Stimulated activated CD8-positive, alpha-beta memory T cell treated with anti-CD3 and anti-CD28 coated beads, Interleukin-15, amount 100 ng/mL, for 1 hour (primary cell): Measurements from ENCODE around the gene ABCA1.

Experiments used
- DNase-seq: peaks from one replicate; pipeline ENCODE4 v3.0.0-alpha.2; 2020; ENCODE audit warnings: low read depth

Gene ABCA1

DNA sequence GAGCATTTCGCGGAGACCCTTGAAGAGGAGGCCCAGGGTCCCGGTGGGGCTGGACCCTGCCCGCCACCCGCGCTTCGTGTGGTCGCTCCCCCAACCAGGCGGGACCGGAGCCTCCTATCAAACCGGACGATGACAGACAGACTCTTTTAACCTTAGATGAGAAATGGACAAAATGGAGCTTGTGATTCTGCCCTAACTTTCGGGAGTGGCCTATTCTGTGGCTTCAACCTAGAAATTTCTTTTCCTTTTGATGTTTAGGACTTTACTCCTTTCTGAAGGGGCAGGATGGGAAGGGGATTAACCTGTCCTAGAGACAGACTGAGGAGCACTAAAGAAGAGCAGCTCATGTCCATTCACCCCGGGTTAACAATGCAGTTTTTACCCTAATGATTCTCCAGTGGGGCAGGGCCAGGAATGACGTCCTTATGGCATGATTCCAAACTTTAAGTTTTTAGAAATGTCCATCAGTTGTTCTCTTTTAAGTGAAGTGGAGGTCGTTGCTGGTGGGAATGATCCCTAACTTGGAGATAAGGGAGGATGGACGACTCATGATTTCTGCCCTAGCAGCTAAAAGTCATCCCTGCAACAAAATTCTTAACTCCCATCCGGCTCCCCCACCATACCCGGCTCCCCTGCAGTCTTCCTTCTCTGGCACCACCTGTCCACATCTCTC, 179.5 kb downstream of the ABCA1 start:
- no peak for DNase-seq

GRCh38 chr9:104747565-104748358, 180.2 kb downstream of the ABCA1 start, which contains the start of gene NIPSNAP3A:
NIPSNAP3A (plus strand) TSS chr9:104747683; CDS start chr9:104747793, 110 bp downstream.
- peak; percentile 66 for DNase-seq

DNA sequence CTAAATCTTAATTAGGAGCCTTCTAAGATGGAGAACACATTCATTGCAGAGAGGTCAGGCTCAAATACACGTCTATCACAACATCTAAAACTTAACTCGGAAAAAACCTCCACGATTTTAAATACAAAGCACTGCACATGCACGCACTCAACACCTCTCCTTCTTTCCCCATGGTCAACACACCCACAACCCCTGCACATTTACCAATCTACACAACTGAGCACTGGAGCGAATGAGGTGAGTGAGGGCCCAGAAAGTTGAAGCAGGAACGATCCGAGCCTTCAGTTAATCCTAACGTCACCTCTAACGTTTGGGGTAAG, 180.8 kb downstream of the ABCA1 start:
- DNase-seq, result no peak

DNA sequence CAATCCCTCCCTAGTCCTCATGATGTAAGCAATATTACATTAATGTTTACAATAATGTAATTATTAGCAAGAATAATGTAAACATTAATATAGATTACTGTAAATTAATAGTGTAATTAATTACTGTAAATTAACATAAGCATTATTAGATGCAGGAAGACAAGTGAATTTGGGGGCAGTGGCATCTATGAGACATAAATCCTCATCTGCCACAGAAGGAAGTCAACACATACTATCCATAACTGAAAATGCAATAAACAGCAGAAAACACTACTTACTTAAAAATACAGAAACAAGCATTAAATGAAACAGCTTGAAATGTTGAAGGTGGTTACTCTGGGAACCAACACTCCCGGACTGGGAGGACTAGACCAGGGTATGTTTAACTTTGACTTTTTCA, 181.2 kb downstream of the ABCA1 start:
- no peak for DNase-seq

DNA sequence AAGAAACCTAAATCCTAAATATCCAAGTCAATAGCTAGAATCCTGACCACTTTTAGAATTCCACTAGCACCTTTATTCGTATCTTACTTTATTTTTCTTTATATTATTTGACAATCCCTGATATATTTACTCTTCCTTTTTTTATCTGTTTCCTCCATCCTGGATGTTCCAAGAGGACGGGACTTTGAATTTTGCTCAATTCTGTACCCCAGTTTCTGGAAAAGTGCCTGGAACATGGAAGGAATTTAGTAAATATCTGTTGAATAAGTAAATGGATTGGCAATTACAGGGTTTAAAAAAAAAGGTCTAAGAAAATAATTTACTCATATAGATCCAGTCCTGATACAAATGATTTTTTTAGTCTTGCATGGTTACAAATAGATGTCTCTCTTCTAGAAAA, 181.7 kb downstream of the ABCA1 start:
- no peak for DNase-seq

GRCh38 chr9:104745852-104746251, 182.1 kb downstream of the ABCA1 start:
- no peak for DNase-seq

GRCh38 chr9:104743376-104743985, 184.5 kb downstream of the ABCA1 start:
- DNase-seq, result no peak

DNA sequence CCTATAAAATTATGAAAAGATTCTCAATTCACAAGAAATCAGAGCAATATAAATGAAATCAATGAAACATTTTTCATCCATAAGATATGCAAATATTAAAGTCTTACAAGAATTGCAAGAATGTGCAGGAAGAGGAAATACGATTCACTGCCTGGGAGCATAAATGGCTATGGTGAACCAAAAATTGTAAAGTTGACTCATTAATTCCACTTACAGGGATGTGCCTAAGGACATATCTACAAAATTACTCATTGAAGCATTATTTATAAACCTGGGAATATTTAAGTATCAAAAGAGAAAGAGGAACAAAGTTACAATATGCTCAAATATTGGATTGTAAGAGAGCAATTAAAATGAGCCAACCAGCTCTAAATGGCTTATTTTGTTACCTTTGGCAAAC, 187.3 kb downstream of the ABCA1 start:
- no peak for DNase-seq

GRCh38 chr9:104738452-104738851, 189.5 kb downstream of the ABCA1 start:
- DNase-seq, result no peak
